Measurements from ENCODE around the gene FRS3. TPM values are rescaled to one million over a fixed set of nuclear protein-coding genes. Genes with fewer than 3 reads are reported as not detected.

The FRS3 gene
- total and polyA plus RNA-seq, 2 of the 8 experiments (the other 6 are each of a cell fraction or from before 2014, with no cell fraction given) = 3.4 to 4.4 TPM

- no peak overlapping the region for H2AK5ac ChIP-seq (ENCODE audit: low read depth, low read length)
- H2BK120ac ChIP-seq (replicated peaks; ENCODE audit: low read depth, low read length) = no peak overlapping the region
- ChIA-PET POLR2A (ENCODE audit: partially characterized antibody) (no interaction called here), CTCF (ENCODE audit: partially characterized antibody) (interaction anchor here (0.6 to 2.3 kb wide), 4 partner anchors 9 to 91 kb away, joined by 3 to 12 read pairs (median 4); no protein-coding TSS in a partner anchor)
- H3K79me1 ChIP-seq (ENCODE audit: low read depth, low read length) = no peaks in the 10 kb centered on the region
- peaks cover 0 to 3% (median 0%) of the 10 kb centered on the region in 4 experiments; a peak in 2 of 7 replicates for H3K4me1 ChIP-seq (replicated peaks in 1 of 4; ENCODE audit: control insufficient read depth in 3 of 4, insufficient read depth in 4 of 4, low read length in 3 of 4)
- no peak overlapping the region for H3K23ac ChIP-seq (ENCODE audit: insufficient read length)
- H2BK5ac ChIP-seq (ENCODE audit: low read depth, low read length) = no peak overlapping the region
- H3K23me2 ChIP-seq (ENCODE audit: low read depth, low read length) = no peaks in the 10 kb centered on the region
- no peak overlapping the region for H3K4ac ChIP-seq (replicated peaks; ENCODE audit: insufficient read length, low read depth, low read length)
- 88% methylated on average over 13 of the region's 13 CpGs; no CpG with 5 or more reads in 1 of the 2 experiments for WGBS, 2 experiments (ENCODE audit: extremely low coverage in 1 of 2, insufficient coverage in 1 of 2, insufficient read length in 1 of 2, insufficient replicate concordance in 2 of 2, low coverage in 1 of 2, low lambda C conversion rate in 2 of 2, missing lambda C conversion rate in 1 of 2)
- no peaks in the 10 kb centered on the region for H3K79me2 ChIP-seq (ENCODE audit: control insufficient read depth in 1 of 2, insufficient read depth in 2 of 2, low read length in 2 of 2)
- no peak overlapping the region for H3K4me3 ChIP-seq (ENCODE audit: extremely low read depth in 1 of 4, insufficient read depth in 2 of 4, low read depth in 3 of 4, low read length in 4 of 4)
- H2BK20ac ChIP-seq (ENCODE audit: low read length) = no peak overlapping the region
- H2BK12ac ChIP-seq (ENCODE audit: low read depth, low read length) = no peak overlapping the region; the same call in 1 of the 2 replicates
- no peak overlapping the region for H3K14ac ChIP-seq (ENCODE audit: insufficient read length)
- no peak overlapping the region for H3K27ac ChIP-seq (ENCODE audit: low read depth, low read length)
- no peaks in the 10 kb centered on the region for H3K9me3 ChIP-seq (ENCODE audit: insufficient read depth in 2 of 2, low read depth in 1 of 2, low read length in 1 of 2)
- no peak overlapping the region for H4K5ac ChIP-seq (ENCODE audit: insufficient read length, low read depth, low read length)
- no peaks in the 10 kb centered on the region for H4K20me1 ChIP-seq (replicated peaks in 1 of 2; ENCODE audit: control insufficient read depth in 1 of 2, insufficient read depth in 2 of 2, low read length in 2 of 2)
- no peak overlapping the region for H3K18ac ChIP-seq (ENCODE audit: extremely low read depth, low read length)
- H3K9ac ChIP-seq (replicated peaks in 1 of 4; ENCODE audit: extremely low read depth in 1 of 4, low read depth in 3 of 4, low read length in 3 of 4) = no peak overlapping the region
- H2AFZ ChIP-seq (ENCODE audit: low read length) = no peak overlapping the region
- FAIRE-seq (no peak), DNase-seq (ENCODE audit: low read depth in 1 of 2, low spot score in 2 of 2) (no peak)
- no peak overlapping the region for H4K91ac ChIP-seq (replicated peaks; ENCODE audit: insufficient read length, low read length)
- no peak overlapping the region for H2BK15ac ChIP-seq (ENCODE audit: low read length)
- H3K36me3 ChIP-seq (ENCODE audit: control insufficient read depth in 2 of 4, insufficient read depth in 4 of 4, low read length in 3 of 4) = no peaks in the 10 kb centered on the region
- no peaks in the 10 kb centered on the region; a peak in 1 of 7 replicates for H3K27me3 ChIP-seq (replicated peaks in 1 of 4; ENCODE audit: control insufficient read depth in 3 of 4, extremely low read depth in 1 of 4, insufficient read depth in 3 of 4, low read length in 3 of 4)
- H4K8ac ChIP-seq (ENCODE audit: extremely low read depth, insufficient read depth, low read length) = no peak overlapping the region; the same call in 1 of the 2 replicates
- no peak overlapping the region for H3K4me2 ChIP-seq (ENCODE audit: insufficient read depth in 1 of 2, low read depth in 2 of 2, low read length in 2 of 2)
- H3K56ac ChIP-seq (replicated peaks; ENCODE audit: insufficient read length, low read depth, low read length) = no peak overlapping the region
- TF ChIP-seq MAX (IDR thresholded peaks at IDR 0.05) (no peak), JUND (IDR thresholded peaks at IDR 0.05; ENCODE audit: low read length) (no peak), TBP (IDR thresholded peaks at IDR 0.05; ENCODE audit: low read depth, low read length) (no peak), CHD1 (IDR thresholded peaks at IDR 0.05; ENCODE audit: low read depth, low read length) (no peak), HDAC6 (IDR thresholded peaks at IDR 0.05; ENCODE audit: low read depth, low read length) (no peak), SRF (IDR thresholded peaks at IDR 0.05; ENCODE audit: low read depth, low read length) (no peak), TCF12 (IDR thresholded peaks at IDR 0.05; ENCODE audit: low read depth, low read length) (no peak), MAFK (IDR thresholded peaks at IDR 0.05; ENCODE audit: low read depth, low read length) (no peak), POLR2AphosphoS5 (IDR thresholded peaks at IDR 0.05; ENCODE audit: low read depth, low read length) (no peak), RAD21 (IDR thresholded peaks at IDR 0.05 in 1 of 2, conservative IDR thresholded peaks at IDR 0.05 in 1 of 2; ENCODE audit: low read depth in 2 of 2, low read length in 2 of 2) (no peak), CBX5 (IDR thresholded peaks at IDR 0.05; ENCODE audit: low read depth, low read length) (no peak), KDM5A (IDR thresholded peaks at IDR 0.05; ENCODE audit: low read length) (no peak), CHD2 (IDR thresholded peaks at IDR 0.05; ENCODE audit: low read length) (no peak)
Measured at GRCh38 chr6:41759106-41759904, 20.4 kb downstream of the FRS3 start.
